NCI-H345 treated with DMSO at 0.1 percent for 48 hours (cell line): ENCODE data around the gene RASD1.

ENCODE experiments used
- DNase-seq: peaks from one replicate; lab custom pipeline; 2025; ENCODE audit not compliant: unreplicated experiment; lab: John Stamatoyannopoulos, UW

The RASD1 gene, protein sequence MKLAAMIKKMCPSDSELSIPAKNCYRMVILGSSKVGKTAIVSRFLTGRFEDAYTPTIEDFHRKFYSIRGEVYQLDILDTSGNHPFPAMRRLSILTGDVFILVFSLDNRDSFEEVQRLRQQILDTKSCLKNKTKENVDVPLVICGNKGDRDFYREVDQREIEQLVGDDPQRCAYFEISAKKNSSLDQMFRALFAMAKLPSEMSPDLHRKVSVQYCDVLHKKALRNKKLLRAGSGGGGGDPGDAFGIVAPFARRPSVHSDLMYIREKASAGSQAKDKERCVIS

DNA sequence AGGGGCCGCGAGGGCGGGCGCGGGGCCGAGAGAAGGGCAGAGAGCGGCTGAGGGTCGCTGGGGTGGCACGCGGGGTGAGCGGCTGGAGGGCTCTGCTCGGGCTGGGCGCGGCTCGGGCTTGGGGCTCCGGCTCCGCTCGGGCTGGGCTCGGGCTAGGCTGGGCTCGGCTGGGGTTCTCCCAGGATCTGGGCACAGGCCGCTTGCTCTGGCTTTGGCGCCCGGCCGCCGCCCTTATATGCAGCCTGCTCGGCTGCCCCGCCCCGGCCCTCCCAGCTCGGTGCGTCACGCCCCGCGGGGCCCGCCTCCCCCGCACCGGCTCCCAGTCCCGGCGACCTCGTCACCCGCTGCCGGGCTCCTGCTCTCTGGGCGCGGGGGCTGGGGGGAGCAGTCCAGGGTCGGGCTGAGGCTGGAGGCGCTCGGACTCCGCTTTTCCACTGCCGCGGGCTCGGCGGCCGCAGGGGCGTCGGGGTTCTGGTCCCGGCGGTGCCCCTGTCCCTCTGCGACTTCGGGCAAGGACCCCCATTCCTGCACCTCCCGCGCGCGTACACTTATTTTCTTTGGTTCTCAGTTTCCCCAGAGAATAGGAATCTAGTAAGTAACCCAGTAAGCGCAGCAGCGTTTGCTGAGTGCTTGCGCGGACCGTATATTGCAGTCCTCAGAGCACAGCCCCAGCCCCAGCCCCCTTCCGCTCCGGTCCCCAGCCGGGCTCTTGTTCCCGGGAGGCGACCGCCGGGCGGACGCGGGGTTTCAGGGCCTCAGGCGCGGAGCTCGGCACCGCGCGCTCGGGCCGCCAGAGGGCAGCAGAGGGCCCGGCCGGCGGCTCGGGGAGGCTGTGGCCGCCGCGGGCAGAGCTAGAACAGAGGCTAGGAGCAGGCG, at the start of gene RASD1:
Gene RASD1 (minus strand): TSS at position 207 of the 876 bp plus-strand sequence. CDS start 214 bp downstream, outside the sequence.
- DNase-seq, result peak; percentile 49

- DNase-seq, result no peak
Measured at GRCh38 chr17:17545984-17546383, 49.8 kb upstream of the RASD1 start.

- DNase-seq, result no peak
Measured at GRCh38 chr17:17545031-17545820, 49.0 kb upstream of the RASD1 start.

DNA sequence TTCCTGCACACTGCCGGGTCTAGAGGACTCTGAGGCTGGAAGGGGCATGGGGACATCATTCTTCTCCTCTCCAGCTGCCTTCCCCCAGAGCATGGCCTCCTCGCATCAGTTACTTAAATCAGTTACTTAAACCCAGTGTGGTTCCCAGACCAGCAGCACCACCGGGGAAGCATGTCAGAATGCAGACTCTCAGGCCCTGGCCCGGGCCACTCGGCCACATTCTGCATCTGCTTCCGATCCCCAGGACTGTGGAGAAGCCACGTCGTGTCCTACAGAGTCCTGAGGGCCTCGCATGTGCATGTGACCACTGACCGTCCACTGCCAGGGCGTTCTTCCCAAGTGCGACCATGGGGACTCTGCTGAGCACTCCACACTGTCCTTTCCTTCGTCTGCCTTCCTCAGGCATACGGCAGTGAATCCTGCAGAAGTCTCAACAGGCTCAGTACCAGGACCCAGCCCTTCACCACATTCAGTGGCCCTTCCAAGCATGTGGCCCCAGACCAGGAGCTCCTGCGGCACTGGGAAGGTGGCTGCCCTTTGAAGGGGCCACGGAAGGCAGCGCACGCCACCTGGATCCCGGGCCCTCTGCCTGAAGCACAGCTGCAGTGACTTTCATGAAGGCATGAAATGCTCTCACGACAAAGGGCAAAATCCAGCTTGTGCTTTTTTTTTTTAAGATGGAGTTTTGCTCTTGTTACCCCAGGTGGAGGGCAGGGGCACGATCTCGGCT, 46.9 kb upstream of the RASD1 start:
- no peak for DNase-seq

DNA sequence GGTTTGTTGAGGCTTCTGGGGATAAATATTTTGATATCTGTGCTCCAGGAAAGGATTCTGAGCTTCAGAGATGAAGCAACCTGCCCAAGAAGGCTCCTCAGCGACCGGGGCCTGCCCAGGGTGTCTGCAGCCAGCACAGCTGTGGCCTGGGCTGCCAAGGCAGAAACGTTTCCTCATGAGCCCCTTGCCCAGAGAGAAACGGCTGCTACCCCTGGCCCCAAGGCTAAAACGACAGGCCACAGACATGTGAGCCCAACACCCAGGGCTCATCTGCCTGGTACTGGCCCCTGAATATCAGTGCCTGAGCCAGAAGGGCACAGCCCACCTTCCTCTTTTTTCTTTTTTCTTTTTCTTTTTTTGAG, 45.4 kb upstream of the RASD1 start:
- DNase-seq, result no peak

DNA sequence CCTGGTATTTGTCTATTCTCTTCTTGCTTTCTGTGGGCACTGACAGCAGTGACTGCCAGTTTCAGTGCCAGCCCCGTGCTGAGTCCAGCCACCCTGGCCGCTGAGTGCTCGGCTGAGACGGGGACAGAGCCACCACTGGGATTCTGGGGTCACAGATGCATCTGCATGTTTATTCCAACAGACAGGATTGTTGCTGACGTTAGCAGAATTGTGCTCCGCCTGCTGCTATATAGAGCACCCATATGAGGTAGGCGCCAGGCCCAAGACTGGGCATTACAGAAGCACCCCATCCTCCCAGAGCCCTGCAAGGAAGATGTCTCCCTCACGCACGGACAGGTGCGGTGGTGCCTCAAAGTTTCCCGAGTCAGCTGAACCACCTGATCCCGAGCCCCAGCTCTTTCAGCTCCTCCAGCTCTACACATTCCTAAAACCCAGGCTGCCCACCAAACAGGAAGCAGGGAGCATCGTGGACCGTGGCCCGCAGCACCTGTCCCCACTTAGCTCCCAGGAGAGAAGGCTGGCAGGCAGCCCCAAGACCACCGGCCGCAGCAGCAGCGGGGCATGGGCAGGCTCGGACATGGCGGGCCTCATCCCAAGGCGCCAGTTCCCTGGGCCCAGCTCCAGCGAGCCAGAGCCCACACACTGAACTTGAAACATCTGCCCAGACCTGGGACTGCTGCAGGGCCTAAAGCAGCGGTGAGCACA, 44.9 kb upstream of the RASD1 start:
- DNase-seq, result no peak

DNA sequence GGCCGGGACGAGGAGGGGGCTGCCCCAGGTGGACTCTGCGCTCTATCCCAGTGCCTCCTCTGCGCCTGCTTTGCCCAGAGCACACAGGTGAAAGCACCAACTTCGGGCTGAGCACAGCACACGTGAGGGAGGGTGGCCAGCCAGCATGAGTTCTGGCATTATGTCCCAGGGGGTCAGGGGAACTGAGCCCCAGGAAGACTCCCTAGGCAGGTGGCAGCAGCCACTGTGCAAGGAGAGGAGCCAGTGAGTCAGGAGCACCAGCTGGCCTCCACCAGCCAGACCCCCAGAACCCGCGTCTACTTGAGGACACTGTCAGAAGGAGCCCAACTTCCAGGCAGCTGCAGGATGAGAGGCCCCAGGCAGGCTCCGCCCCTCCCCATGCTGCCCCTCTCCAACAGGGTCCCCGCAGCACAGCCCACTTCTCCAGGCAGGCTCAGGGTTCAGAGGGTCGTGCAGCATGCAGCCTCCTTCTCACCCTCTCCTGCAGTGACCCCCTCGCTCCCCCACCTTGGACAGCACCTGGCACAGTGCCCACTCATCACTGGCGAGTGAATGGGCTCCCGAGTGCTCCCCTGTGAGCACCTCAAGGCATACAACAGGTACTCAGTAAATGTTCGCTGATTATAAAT, 44.2 kb upstream of the RASD1 start:
- DNase-seq, result peak; percentile 2

DNA sequence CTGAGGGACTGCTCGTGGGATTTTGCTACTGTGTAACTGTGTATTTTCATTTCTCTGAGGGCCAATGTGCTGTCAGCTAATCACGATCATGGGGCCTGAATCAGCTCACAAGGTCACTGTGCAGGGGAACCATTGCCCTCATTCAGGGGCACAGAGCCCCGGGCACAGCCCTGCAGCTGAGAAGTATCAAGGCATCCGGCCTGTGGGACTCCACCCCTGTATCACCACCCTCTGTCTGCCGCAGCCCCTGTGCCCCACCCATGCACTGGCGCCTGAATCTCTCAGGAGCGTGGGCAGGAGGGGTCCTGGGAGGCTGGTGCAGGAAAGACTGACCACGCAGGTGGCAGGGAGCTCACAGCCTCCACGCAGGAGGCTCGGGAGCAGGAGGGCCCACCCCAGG, 43.4 kb upstream of the RASD1 start:
- no peak for DNase-seq

DNA sequence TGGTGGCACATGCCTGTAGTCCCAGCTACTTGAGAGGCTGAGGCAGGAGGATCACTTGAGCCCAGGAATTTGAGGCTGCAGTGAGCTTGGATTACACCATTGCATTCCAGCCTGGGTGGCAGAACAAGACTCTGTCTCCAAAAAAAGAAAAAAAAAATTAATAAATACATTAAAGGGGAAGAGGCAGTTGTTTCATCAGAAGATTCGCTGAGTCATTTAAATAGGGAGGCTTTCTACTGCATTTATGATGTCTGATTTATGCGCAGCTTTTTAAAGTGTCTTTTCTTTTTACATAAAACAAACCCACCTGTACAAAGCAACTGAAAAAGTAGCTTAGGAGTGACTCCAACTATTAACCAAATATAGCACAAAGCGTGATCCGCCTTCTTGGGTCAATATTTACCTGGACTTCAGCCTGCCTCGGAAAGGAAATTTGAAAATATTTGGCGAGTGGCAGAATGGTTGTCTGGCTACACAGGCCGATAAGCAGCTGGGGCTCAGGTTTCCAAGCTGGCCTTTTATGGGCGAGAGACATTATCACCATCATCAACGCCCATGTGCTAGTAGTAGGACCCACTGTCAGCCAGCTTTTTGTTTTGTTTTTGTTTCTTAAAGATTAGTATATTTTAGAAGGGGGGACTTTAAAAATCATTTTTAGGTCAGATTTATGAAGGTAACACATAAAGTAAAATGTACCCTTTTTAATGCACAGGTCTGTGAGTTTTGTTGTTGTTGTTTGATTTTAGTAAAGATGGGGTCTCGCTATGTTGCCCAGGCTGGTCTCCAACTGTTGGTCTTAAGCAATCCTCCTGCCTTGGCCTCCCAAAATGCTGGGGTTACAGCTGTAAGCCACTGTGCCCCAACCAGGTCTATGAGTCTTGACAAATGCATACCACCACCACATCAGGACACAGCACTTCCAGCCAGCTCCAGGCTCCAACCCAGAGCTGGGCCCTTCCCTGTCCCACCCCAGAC, 42.5 kb upstream of the RASD1 start:
- DNase-seq, result peak; percentile 56

GRCh38 chr17:17537311-17538099, 41.3 kb upstream of the RASD1 start:
- DNase-seq, result no peak

GRCh38 chr17:17536702-17537101, 40.5 kb upstream of the RASD1 start:
- no peak for DNase-seq

- peak; percentile 6 for DNase-seq
Measured at GRCh38 chr17:17535957-17536356, 39.8 kb upstream of the RASD1 start.

DNA sequence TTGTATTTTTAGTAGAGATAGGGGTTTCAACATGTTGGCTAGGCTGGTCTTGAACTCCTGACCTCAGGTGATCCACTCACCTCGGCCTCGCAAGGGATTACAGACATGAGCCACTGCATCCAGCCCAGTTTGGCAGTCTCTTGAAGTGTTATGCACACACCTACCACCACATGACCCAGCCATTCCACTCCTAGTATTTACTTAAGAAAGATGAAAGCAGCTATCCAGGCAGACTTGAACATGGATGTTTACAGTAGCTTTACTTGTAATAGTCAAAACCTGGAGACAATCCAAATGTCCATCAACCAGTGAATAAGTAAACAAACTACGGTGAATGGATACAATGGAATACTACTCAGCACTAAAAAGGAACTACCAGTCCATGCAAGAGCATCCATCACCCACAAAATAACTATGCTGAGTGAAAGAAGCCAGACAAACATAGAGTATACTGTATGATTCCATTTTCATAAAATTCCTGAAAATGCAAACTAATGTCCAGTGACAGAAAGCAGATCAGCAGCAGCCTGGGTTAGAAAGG, 37.8 kb upstream of the RASD1 start:
- DNase-seq, result no peak

DNA sequence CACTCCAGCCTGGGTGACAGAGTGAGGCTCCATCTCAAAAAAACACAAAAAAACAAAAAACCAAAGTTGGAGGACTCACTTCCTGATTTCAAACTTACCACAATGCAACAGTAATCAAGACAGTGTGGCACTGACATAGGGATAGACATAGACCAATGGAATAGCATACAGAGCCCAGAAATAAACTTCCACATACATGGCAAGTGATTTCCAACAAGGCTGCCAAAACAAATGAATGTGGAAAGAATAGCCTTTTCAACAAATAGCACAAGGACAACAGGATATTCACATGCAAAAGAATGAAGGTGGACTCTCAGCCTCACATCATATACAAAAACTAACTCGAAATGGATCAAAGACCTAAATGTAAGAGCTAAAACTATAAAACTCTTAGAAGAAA, 36.8 kb upstream of the RASD1 start:
- DNase-seq, result no peak

DNA sequence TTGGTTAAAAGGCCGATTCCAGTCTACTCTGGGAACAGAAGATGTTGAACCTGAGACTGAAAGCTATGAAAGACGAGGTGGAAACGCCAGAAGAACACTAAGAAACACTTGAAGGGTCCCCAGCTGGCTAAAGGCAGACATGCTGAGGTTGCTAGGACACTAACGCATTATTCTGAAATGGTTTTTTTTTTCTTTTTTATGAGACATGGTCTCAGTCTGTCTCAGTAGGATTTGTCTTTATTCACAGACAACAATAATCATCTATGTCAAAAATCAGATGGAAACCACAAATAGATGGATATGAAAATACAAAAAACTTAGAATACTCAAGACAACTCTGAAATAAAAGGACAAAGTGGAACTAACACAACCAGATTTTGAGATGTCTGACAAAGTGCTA, 35.0 kb upstream of the RASD1 start:
- DNase-seq, result no peak

DNA sequence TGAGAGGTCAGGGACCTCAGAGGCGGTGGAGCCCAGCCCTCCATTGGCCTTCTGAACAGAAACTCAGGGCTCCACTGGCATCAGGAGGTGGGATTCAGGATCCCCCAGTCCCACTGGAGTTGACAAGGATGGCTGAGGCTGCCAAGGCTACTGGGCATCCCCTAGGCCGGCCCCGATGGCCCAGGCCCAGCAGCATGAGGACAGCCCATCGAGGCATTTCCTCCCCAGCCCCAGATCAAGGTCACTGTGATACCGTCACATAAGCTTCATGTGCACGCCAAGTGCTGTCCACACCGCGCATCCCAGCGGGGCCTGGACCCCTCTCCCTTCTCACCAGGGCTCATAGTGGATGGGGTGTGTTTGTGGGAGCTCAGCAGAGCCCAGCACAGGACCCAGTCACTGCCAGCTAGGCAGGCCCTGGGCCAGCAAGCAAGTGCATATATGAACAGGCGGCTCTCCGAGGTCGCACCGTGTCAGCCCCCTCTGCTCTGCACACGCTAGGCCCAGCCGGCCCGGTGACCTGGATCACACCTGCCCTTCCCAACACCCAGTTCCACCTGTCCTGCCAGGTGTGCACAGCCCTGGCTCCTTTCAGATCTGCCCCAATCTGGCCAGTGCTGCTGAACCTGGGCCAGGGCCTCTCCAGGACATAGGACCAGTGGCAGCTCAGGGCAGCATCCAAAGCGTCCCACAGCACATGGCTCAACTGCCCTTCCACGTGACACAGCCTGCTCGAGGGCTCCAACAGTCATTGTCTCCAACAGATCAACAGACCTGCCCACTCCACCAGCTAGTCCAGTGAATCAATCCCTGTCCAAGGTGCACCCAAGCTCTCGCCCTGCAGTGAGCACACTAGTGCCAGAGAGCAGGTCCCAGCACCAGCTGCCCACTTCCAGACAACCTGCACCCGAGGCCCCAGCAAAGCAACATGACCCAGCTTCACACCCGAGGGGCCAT, 32.8 kb upstream of the RASD1 start:
- DNase-seq, result no peak
